Keratinocyte (primary cell): ENCODE results near the gene CDC14A. TPM values are rescaled to one million over a fixed set of nuclear protein-coding genes. Genes with fewer than 3 reads are reported as not detected.

Experiments
- DNase-seq: peaks from one replicate; pipeline ENCODE4 v3.0.0-alpha.2; 2011; ENCODE audit warnings: low read depth, missing footprints, low spot score
- FAIRE-seq: peaks from 2 replicates; lab custom pipeline; 2011; peaks lifted over from hg19 to GRCh38; lab: Jason Lieb, UNC
- H2AFZ ChIP-seq: 2 replicates; pipeline ENCODE4 v1.6.0; 2012; ENCODE audit warnings: low read length, control low read depth, inconsistent platforms; ENCODE audit not compliant: control insufficient read depth
- H3K27ac ChIP-seq: 2 replicates; pipeline ENCODE4 v1.5.1; 2011; ENCODE audit warnings: low read length; ENCODE audit not compliant: control insufficient read depth, insufficient read depth
- H3K27me3 ChIP-seq: 3 replicates; pipeline ENCODE4 v1.6.0; 2011; ENCODE audit warnings: low read length; ENCODE audit not compliant: control insufficient read depth, insufficient read depth; ENCODE audit errors: extremely low read depth
- H3K36me3 ChIP-seq, 2 experiments: 2 replicates in 1 of 2; 3 replicates in 1 of 2; pipeline ENCODE4 v1.5.1; 2011; ENCODE audit warnings: low read length in 2 of 2, mild to moderate bottlenecking in 1 of 2; ENCODE audit not compliant: control insufficient read depth in 2 of 2, insufficient read depth in 2 of 2; ENCODE audit errors: extremely low read depth in 1 of 2
- H3K4me1 ChIP-seq: 3 replicates; pipeline ENCODE4 v1.5.1; 2011; ENCODE audit warnings: low read length; ENCODE audit not compliant: control insufficient read depth, insufficient read depth; ENCODE audit errors: extremely low read depth
- H3K4me2 ChIP-seq: 3 replicates; pipeline ENCODE4 v1.6.0; 2011; ENCODE audit warnings: low read depth, low read length; ENCODE audit not compliant: control insufficient read depth, insufficient read depth; ENCODE audit errors: extremely low read depth
- H3K4me3 ChIP-seq, 3 experiments: fragments of 200-600 bp in 1 of 3; sonication (generic) in 1 of 3; 2 replicates in 2 of 3; 3 replicates in 1 of 3; pipeline ENCODE4 v1.5.1; 2011 to 2016; ENCODE audit warnings: low read length in 3 of 3, mild to moderate bottlenecking in 3 of 3, control low read depth in 2 of 3, inconsistent platforms in 1 of 3, low read depth in 1 of 3, mixed read lengths in 1 of 3, mixed run types in 1 of 3, moderate library complexity in 1 of 3; ENCODE audit not compliant: control insufficient read depth in 2 of 3, insufficient read depth in 2 of 3; ENCODE audit errors: extremely low read depth in 1 of 3
- H3K79me2 ChIP-seq: 2 replicates; pipeline ENCODE4 v1.6.0; 2012; ENCODE audit warnings: low read length; ENCODE audit not compliant: control insufficient read depth, insufficient read depth
- H3K9ac ChIP-seq: 3 replicates; pipeline ENCODE4 v1.6.0; 2011; ENCODE audit warnings: low read length; ENCODE audit not compliant: control insufficient read depth, insufficient read depth; ENCODE audit errors: extremely low read depth
- H3K9me1 ChIP-seq: 3 replicates; pipeline ENCODE4 v1.6.0; 2011; ENCODE audit warnings: low read length; ENCODE audit not compliant: control insufficient read depth, insufficient read depth; ENCODE audit errors: extremely low read depth
- H3K9me3 ChIP-seq: 2 replicates; pipeline ENCODE4 v1.5.1; 2012; ENCODE audit warnings: low read depth, low read length; ENCODE audit not compliant: control insufficient read depth
- H4K20me1 ChIP-seq: 3 replicates; pipeline ENCODE4 v1.6.0; 2011; ENCODE audit warnings: low read length; ENCODE audit not compliant: control insufficient read depth, insufficient read depth; ENCODE audit errors: extremely low read depth
- CTCF ChIP-seq, 3 experiments: IDR thresholded peaks in 1 of 3; conservative IDR thresholded peaks in 1 of 3; optimal IDR thresholded peaks in 1 of 3; 2 replicates in 2 of 3; 3 replicates in 1 of 3; pipeline versions ENCODE3 to v1.5.1; 2011; ENCODE audit warnings: low read length in 3 of 3, mild to moderate bottlenecking in 3 of 3, moderate library complexity in 2 of 3, control low read depth in 1 of 3, inconsistent platforms in 1 of 3; ENCODE audit not compliant: insufficient read depth in 2 of 3; ENCODE audit errors: extremely low read depth in 1 of 3
- EZH2 ChIP-seq: IDR thresholded peaks from one replicate; pipeline ENCODE4 v1.6.1; 2012; ENCODE audit warnings: inconsistent platforms, mild to moderate bottlenecking, low read length, moderate library complexity
- dilution Hi-C: fragments of 300-500 bp; cut with MboI; formaldehyde crosslinking; loops from one replicate; pipeline ENCODE4 v1.7.0; 2020; ENCODE audit warnings: low sequenced_read_pairs; ENCODE audit not compliant: extremely low pct_ligation_motif_present
- polyA plus RNA-seq, 5 experiments: library from polyadenylated mRNA; depleted of rRNA in 3 of 5; stranded (reverse) in 3 of 5; stranded (forward) in 1 of 5; unstranded in 1 of 5; fragments of >200 nt; gene quantifications; 1 replicate in 1 of 5; 2 replicates in 3 of 5; 3 replicates in 1 of 5; pipeline versions ENCODE4 v1.2.1 to v1.2.3, GENCODE V29; 2011 to 2012; ENCODE audit warnings: missing spikeins in 2 of 5, low read depth in 1 of 5, low replicate concordance in 1 of 5

CDC14A gene
- polyA plus RNA-seq, 1 donor (not counting 4 experiments of a cell fraction or from before 2014, with no cell fraction given), result 2.2 TPM

DNA sequence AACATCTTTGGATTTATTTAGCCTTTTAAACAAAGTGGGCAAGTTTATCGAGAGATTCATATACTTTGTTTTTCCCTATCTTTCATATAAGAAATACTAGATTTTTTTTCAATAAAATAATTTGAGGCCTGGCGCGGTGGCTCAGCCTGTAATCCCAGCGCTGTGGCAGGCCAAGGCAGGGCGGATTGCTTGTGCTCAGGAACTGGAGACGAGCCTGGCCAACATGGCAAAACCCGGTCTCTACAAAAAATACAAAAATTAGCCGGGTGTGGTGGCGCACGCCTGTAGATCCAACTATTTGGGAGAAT, 1.6 kb upstream of the CDC14A start:
- H3K9me1 ChIP-seq, result no peaks in the 10 kb centered on the region
- dilution Hi-C loops, result no loop called here
- peak overlapping the region in 1 of 3 experiments; percentile 92 for H3K4me3 ChIP-seq
- no peaks in the 10 kb centered on the region for H3K9me3 ChIP-seq
- no peak for DNase-seq
- FAIRE-seq, result no peak
- H3K4me1 ChIP-seq, result peaks cover 21% of the 10 kb centered on the region
- no peaks in the 10 kb centered on the region for H3K36me3 ChIP-seq
- H3K27ac ChIP-seq, result peak overlapping the region; percentile 90
- no peaks in the 10 kb centered on the region for H4K20me1 ChIP-seq
- H3K9ac ChIP-seq, result peak overlapping the region; percentile 80
- H2AFZ ChIP-seq, result peak overlapping the region; percentile 99
- TF ChIP-seq CTCF (optimal IDR thresholded peaks at IDR 0.05 in 1 of 3, IDR thresholded peaks at IDR 0.05 in 1 of 3, conservative IDR thresholded peaks at IDR 0.05 in 1 of 3; ENCODE audit: extremely low read depth in 1 of 3, insufficient read depth in 2 of 3, low read length in 3 of 3) (no peak), EZH2 (no peak)
- H3K4me2 ChIP-seq, result peak overlapping the region; percentile 96
- H3K27me3 ChIP-seq, result no peaks in the 10 kb centered on the region
- H3K79me2 ChIP-seq, result peaks cover 1% of the 10 kb centered on the region

DNA sequence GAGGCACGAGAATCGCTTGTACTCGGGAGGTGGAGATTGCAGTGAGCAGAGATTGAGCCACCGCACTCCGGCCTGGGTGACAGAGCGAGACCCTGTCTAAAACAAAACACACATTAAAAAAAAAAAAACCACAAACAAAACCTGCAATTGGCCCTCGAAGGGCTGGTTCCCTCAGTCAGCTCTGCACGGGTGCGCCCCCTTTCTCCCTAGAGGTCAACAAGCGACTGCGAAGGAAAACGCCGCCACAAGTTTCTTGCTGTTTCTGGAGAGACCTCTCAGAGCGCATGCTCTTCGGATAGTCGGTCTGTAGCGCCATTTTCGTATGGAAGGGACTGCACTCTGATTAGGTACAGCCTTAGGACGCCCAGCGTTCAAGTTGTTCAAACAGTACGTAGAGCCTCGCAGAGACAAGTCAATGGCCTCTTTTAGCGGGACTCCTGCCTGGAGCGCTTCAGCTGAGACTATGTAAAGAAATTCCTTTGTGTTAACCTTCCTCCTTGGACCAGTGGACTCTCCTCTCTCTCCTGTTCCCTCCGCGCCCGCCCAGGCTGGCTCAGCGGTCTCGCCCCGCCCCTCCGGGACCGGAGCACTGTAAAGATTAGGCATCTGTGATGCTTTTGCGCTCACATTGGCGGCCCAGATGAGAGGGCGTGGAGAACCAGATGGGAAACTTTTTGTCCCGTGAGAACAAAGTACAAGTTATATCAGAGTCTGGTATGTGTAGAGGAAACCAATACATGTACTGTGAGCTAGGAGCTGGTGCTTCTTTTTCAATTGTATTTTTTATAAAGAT, 1.0 kb upstream of the CDC14A start:
- FAIRE-seq, result peak; percentile 36
- Histone ChIP-seq H3K27ac (peak overlapping the region; percentile 90), H3K79me2 (peaks cover 4% of the 10 kb centered on the region), H3K4me3 (peak overlapping the region; percentile 81 to 92 (median 87)), H3K9me1 (no peaks in the 10 kb centered on the region), H4K20me1 (no peaks in the 10 kb centered on the region), H2AFZ (peak overlapping the region; percentile 99), H3K9ac (peak overlapping the region; percentile 80), H3K36me3 (no peaks in the 10 kb centered on the region), H3K4me2 (peak overlapping the region; percentile 96), H3K9me3 (no peaks in the 10 kb centered on the region), H3K4me1 (peaks cover 21% of the 10 kb centered on the region), H3K27me3 (no peaks in the 10 kb centered on the region)
- DNase-seq, result peak; percentile 46
- dilution Hi-C loops, result no loop called here
- TF ChIP-seq EZH2 (no peak), CTCF (optimal IDR thresholded peaks at IDR 0.05 in 1 of 3, IDR thresholded peaks at IDR 0.05 in 1 of 3, conservative IDR thresholded peaks at IDR 0.05 in 1 of 3; ENCODE audit: extremely low read depth in 1 of 3, insufficient read depth in 2 of 3, low read length in 3 of 3) (peak in 2 of 3 experiments; percentile 19 to 29)
